Right lung (tissue), 5 donors: ENCODE results near the gene MAMLD1. TPM values are rescaled to one million over a fixed set of nuclear protein-coding genes. Genes with fewer than 3 reads are reported as not detected.

ENCODE experiments used
- DNase-seq, 2 donors: peaks; one replicate each; pipeline ENCODE4 v3.0.0-alpha.2; 2013
- polyA plus RNA-seq, 5 donors: library from polyadenylated mRNA; unstranded; fragments of 120-200 nt; gene quantifications; one replicate each; pipeline versions ENCODE4 v1.2.1 to v1.2.3, GENCODE V29; 2013; ENCODE audit warnings: inconsistent platforms in 1 of 5, low replicate concordance in 1 of 5; ENCODE audit not compliant: insufficient read length in 5 of 5, insufficient read depth in 1 of 5

Gene MAMLD1
- polyA plus RNA-seq, 5 donors = 11.6 to 17.3 (median 15.2) TPM

- DNase-seq = no peak
These were observed 132.4 kb downstream of the MAMLD1 start for GRCh38 chrX:150495496-150495895.

GRCh38 chrX:150499240-150499639, 136.1 kb downstream of the MAMLD1 start:
- DNase-seq = no peak

GRCh38 chrX:150502091-150502490, 139.0 kb downstream of the MAMLD1 start:
- no peak for DNase-seq

GRCh38 chrX:150502979-150503897, 140.1 kb downstream of the MAMLD1 start:
- DNase-seq = no peak

- DNase-seq = no peak
These were observed 140.7 kb downstream of the MAMLD1 start for GRCh38 chrX:150503898-150504219.

GRCh38 chrX:150504397-150505182, 141.5 kb downstream of the MAMLD1 start:
- no peak for DNase-seq

- DNase-seq = no peak
These were observed 142.9 kb downstream of the MAMLD1 start for GRCh38 chrX:150506020-150506419.

GRCh38 chrX:150506486-150506885, 143.4 kb downstream of the MAMLD1 start:
- no peak for DNase-seq

GRCh38 chrX:150507251-150507856, 144.2 kb downstream of the MAMLD1 start:
- DNase-seq = no peak

GRCh38 chrX:150508018-150508417, 144.9 kb downstream of the MAMLD1 start:
- no peak for DNase-seq

GRCh38 chrX:150508451-150509367, 145.6 kb downstream of the MAMLD1 start:
- peak; percentile 55 to 66 for DNase-seq

GRCh38 chrX:150509703-150510102, 146.6 kb downstream of the MAMLD1 start:
- no peak for DNase-seq

GRCh38 chrX:150512461-150512901, 149.4 kb downstream of the MAMLD1 start:
- no peak for DNase-seq

GRCh38 chrX:150513544-150513943, 150.4 kb downstream of the MAMLD1 start:
- no peak for DNase-seq

GRCh38 chrX:150514462-150514861, 151.3 kb downstream of the MAMLD1 start:
- no peak for DNase-seq

- DNase-seq = no peak
These were observed 152.7 kb downstream of the MAMLD1 start for GRCh38 chrX:150515801-150516200.

- DNase-seq = no peak
These were observed 154.3 kb downstream of the MAMLD1 start for GRCh38 chrX:150517303-150517910.

GRCh38 chrX:150522494-150522893, 159.4 kb downstream of the MAMLD1 start:
- no peak for DNase-seq

- no peak for DNase-seq
These were observed 162.2 kb downstream of the MAMLD1 start for GRCh38 chrX:150525061-150525919.

GRCh38 chrX:150526692-150527091, 163.6 kb downstream of the MAMLD1 start:
- no peak for DNase-seq
